Psoas muscle (tissue), 8 donors: ENCODE data around the gene BMP6. TPM values are rescaled to one million over a fixed set of nuclear protein-coding genes. Genes with fewer than 3 reads are reported as not detected.

Source experiments
- ATAC-seq, 4 donors: fragments of 200-7000 bp; cut with Tn5 transposase; one replicate each; pipeline ENCODE4 v1.9.1; 2020; ENCODE audit warnings: moderate library complexity in 3 of 4, mild to moderate bottlenecking in 2 of 4
- DNase-seq, 2 donors: peaks; one replicate each; pipeline ENCODE4 v3.0.0-alpha.2; 2020
- H3K27ac ChIP-seq: fragments of 200-600 bp; one replicate; pipeline ENCODE4 v1.8.0; 2022
- H3K27me3 ChIP-seq, 3 donors: fragments of 200-600 bp in 1 of 3; one replicate each; pipeline versions ENCODE4 v1.6.1 to v1.8.0; 2013 to 2022; ENCODE audit warnings: low read length in 2 of 3, mild to moderate bottlenecking in 2 of 3, moderate library complexity in 1 of 3; ENCODE audit not compliant: insufficient read depth in 3 of 3
- H3K36me3 ChIP-seq, 2 donors: fragments of 200-600 bp in 1 of 2; one replicate each; pipeline versions ENCODE4 v1.6.1 to v1.8.0; 2013 to 2022; ENCODE audit warnings: low read depth in 1 of 2, mild to moderate bottlenecking in 1 of 2, moderate library complexity in 1 of 2; ENCODE audit not compliant: insufficient read depth in 1 of 2
- H3K4me1 ChIP-seq: fragments of 200-600 bp; one replicate; pipeline ENCODE4 v1.8.0; 2022
- H3K4me3 ChIP-seq: fragments of 200-600 bp; one replicate; pipeline ENCODE4 v1.8.0; 2022; ENCODE audit warnings: mild to moderate bottlenecking
- H3K9me3 ChIP-seq: fragments of 200-600 bp; one replicate; pipeline ENCODE4 v1.8.0; 2022
- WGBS, 3 donors: extraction: QIAGEN DNeasy Blood & Tissue Kit; methylation state at CpG; one replicate each; pipeline versions ENCODE4 v1.1.6 to v1.1.7; 2013; 5-methylcytosine and 5-hydroxymethylcytosine counted together
- intact Hi-C, 2 donors: fragments of 100-400 bp; cut with DNase I; formaldehyde crosslinking; loops; one replicate each; pipeline versions ENCODE4 v1.11.0 to v1.14.2; 2022
- polyA plus RNA-seq, 3 donors: library from polyadenylated mRNA; stranded (reverse); fragments of 200-250 nt; gene quantifications; one replicate each; pipeline ENCODE4 v1.2.3, GENCODE V29; 2013
- total RNA-seq, 4 donors: library from RNA; stranded (reverse); fragmentation: NEBNext Ultra II Directional in 2 of 4; extraction: Animal tissue kit (Norgen Biotek cat#: 25700) in 2 of 4; gene quantifications; one replicate each; pipeline versions ENCODE4 v1.2.1 to v1.2.4, GENCODE V29; 2021 to 2023
- TF ChIP-seq, protein P1 (sequence below): fragments of 200-600 bp; IDR thresholded peaks from one replicate; pipeline ENCODE4 v1.8.0; 2022; ENCODE audit warnings: antibody characterized with exemption
- donor health status: healthy with polysubstance abuse.
- donor health status: DM: no; HTN: no; CAD: no; lungs with moderate emphysema.
- donor health status: Bipolar disorder and iron deficiency.
- donor health status: healthy.
- donor health status: DM: yes; HTN: yes; CAD: no.
- donor health status: DM: no; HTN: no; CAD: no.
- donor health status: DM: no; HTN: no; CAD: no.
- donor health status: DM: yes; HTN: yes; CAD: no.

Gene BMP6
- total and polyA plus RNA-seq, 7 donors = 0.96 to 4.9 (median 3.4) TPM

DNA sequence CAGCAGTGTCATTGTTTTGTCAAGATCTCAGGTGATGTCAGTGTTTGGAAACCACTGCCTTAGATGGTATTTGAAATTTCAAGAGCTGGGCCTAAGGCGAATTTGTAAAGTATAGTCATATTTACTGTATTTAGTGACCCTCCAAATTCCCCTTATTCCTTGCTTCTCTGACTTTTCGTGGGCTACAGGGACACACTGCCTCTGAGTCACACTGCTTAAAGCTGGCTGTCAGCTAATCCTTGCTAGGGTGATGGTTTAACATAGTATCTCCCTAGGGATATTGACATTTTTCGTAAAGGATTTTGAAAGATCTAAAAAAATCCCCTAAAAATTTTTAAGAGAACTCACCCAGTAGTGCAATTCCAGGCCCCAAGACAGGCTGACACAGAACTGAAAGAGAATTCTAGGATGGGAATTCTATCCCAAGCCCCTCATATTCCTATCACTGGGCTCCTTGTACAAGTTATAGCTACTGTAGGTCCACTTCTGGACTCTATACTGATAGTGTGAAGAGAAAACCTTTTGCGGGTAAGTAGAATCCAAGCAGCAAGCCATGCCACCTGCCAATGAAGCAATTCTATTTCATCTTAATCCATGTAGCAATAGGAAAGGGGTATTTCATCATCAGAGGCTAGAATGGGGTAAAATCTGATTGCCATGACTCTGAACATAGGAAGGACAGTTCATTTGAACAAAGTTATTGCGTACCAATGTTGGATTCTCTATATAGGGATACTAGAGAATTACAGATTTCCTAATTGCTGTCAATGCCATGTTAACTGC, 4.3 kb downstream of the BMP6 start:
- WGBS, 3 donors = 92 to 97% (median 95%) methylated on average over 5 of the region's 5 CpGs
- ATAC-seq (no peak), DNase-seq (no peak)
- Histone ChIP-seq H3K27me3 (peaks cover 6 to 86% (median 18%) of the 10 kb centered on the region in 3 donors), H3K27ac (no peak overlapping the region), H3K36me3 (no peaks in the 10 kb centered on the region), H3K9me3 (no peaks in the 10 kb centered on the region), H3K4me1 (peaks cover 12% of the 10 kb centered on the region), H3K4me3 (no peak overlapping the region)
- intact Hi-C loops = no loop called here
- TF ChIP-seq, protein P1, sequence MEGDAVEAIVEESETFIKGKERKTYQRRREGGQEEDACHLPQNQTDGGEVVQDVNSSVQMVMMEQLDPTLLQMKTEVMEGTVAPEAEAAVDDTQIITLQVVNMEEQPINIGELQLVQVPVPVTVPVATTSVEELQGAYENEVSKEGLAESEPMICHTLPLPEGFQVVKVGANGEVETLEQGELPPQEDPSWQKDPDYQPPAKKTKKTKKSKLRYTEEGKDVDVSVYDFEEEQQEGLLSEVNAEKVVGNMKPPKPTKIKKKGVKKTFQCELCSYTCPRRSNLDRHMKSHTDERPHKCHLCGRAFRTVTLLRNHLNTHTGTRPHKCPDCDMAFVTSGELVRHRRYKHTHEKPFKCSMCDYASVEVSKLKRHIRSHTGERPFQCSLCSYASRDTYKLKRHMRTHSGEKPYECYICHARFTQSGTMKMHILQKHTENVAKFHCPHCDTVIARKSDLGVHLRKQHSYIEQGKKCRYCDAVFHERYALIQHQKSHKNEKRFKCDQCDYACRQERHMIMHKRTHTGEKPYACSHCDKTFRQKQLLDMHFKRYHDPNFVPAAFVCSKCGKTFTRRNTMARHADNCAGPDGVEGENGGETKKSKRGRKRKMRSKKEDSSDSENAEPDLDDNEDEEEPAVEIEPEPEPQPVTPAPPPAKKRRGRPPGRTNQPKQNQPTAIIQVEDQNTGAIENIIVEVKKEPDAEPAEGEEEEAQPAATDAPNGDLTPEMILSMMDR = no peak

- intact Hi-C loops = no loop called here
- ATAC-seq (no peak), DNase-seq (no peak)
- Histone ChIP-seq H3K4me1 (peaks cover 7% of the 10 kb centered on the region), H3K27ac (no peak overlapping the region), H3K27me3 (peaks cover 6 to 81% (median 18%) of the 10 kb centered on the region in 3 donors), H3K36me3 (no peaks in the 10 kb centered on the region), H3K4me3 (no peak overlapping the region), H3K9me3 (no peaks in the 10 kb centered on the region)
- 82 to 83% (median 83%) methylated on average over 10 of the region's 10 CpGs for WGBS, 3 donors
- TF ChIP-seq, protein P1 = no peak
These were observed 4.9 kb downstream of the BMP6 start for GRCh38 chr6:7730784-7731227.

GRCh38 chr6:7731294-7731693, 5.4 kb downstream of the BMP6 start:
- no peaks in the 10 kb centered on the region for H3K9me3 ChIP-seq
- H3K4me3 ChIP-seq = no peak overlapping the region
- no peaks in the 10 kb centered on the region for H3K36me3 ChIP-seq
- intact Hi-C loops = no loop called here
- no peak for ATAC-seq
- TF ChIP-seq, protein P1 = no peak
- peaks cover 6 to 76% (median 18%) of the 10 kb centered on the region in 3 donors for H3K27me3 ChIP-seq
- peaks cover 6% of the 10 kb centered on the region for H3K4me1 ChIP-seq
- H3K27ac ChIP-seq = no peak overlapping the region
- DNase-seq = no peak
- 88 to 96% (median 92%) methylated on average over 2 of the region's 2 CpGs for WGBS, 3 donors

GRCh38 chr6:7732228-7732627, 6.3 kb downstream of the BMP6 start:
- intact Hi-C loops = no loop called here
- Histone ChIP-seq H3K4me3 (no peak overlapping the region), H3K27me3 (peaks cover 6 to 68% (median 16%) of the 10 kb centered on the region in 3 donors), H3K27ac (no peak overlapping the region), H3K4me1 (peaks cover 6% of the 10 kb centered on the region), H3K36me3 (no peaks in the 10 kb centered on the region), H3K9me3 (no peaks in the 10 kb centered on the region)
- DNase-seq = no peak
- no peak for ATAC-seq
- TF ChIP-seq, protein P1 = no peak
